Astrocyte (in vitro differentiated cells and primary cell): Measurements from ENCODE around the gene TNN. TPM values are rescaled to one million over a fixed set of nuclear protein-coding genes. Genes with fewer than 3 reads are reported as not detected.

ENCODE experiments used
- DNase-seq: peaks from one replicate; pipeline ENCODE4 v3.0.0-alpha.2; 2010; ENCODE audit warnings: low read depth
- FAIRE-seq: peaks from 2 replicates; lab custom pipeline; 2011; peaks lifted over from hg19 to GRCh38; lab: Jason Lieb, UNC
- H2AFZ ChIP-seq: 2 replicates; pipeline ENCODE4 v1.6.0; 2012; ENCODE audit warnings: low read depth, low read length, inconsistent platforms
- H3K27ac ChIP-seq: 2 replicates; pipeline ENCODE4 v1.5.1; 2011; ENCODE audit warnings: low read depth, low read length, inconsistent platforms
- H3K27me3 ChIP-seq: 2 replicates; pipeline ENCODE4 v1.6.0; 2011; ENCODE audit warnings: low read length, inconsistent platforms; ENCODE audit not compliant: insufficient read depth
- H3K36me3 ChIP-seq: 2 replicates; pipeline ENCODE4 v1.5.1; 2011; ENCODE audit warnings: low read length, inconsistent platforms; ENCODE audit not compliant: insufficient read depth
- H3K4me1 ChIP-seq: 2 replicates; pipeline ENCODE4 v1.5.1; 2011; ENCODE audit warnings: low read length, inconsistent platforms; ENCODE audit not compliant: insufficient read depth
- H3K4me2 ChIP-seq: 2 replicates; pipeline ENCODE4 v1.6.0; 2012; ENCODE audit warnings: low read length, inconsistent platforms
- H3K4me3 ChIP-seq: 2 replicates; pipeline ENCODE4 v1.5.1; 2011; ENCODE audit warnings: low read depth, mild to moderate bottlenecking, low read length, inconsistent platforms; ENCODE audit not compliant: insufficient read depth
- H3K79me2 ChIP-seq: 2 replicates; pipeline ENCODE4 v1.6.0; 2012; ENCODE audit warnings: mild to moderate bottlenecking, low read length, inconsistent platforms; ENCODE audit not compliant: insufficient read depth
- H3K9ac ChIP-seq: 2 replicates; pipeline ENCODE4 v1.6.0; 2012; ENCODE audit warnings: mild to moderate bottlenecking, low read length, inconsistent platforms
- H3K9me3 ChIP-seq: 2 replicates; pipeline ENCODE4 v1.5.1; 2012; ENCODE audit warnings: low read depth, mild to moderate bottlenecking, low read length, inconsistent platforms; ENCODE audit not compliant: insufficient read depth
- H4K20me1 ChIP-seq: 2 replicates; pipeline ENCODE4 v1.6.0; 2012; ENCODE audit warnings: low read length, inconsistent platforms; ENCODE audit not compliant: insufficient read depth
- H3K27ac Mint-ChIP-seq: one replicate; pipeline ENCODE4 v1.8.0; 2021; ENCODE audit warnings: mild to moderate bottlenecking, mixed read lengths; ENCODE audit not compliant: unreplicated experiment
- H3K27me3 Mint-ChIP-seq: one replicate; pipeline ENCODE4 v1.8.0; 2021; ENCODE audit warnings: low read depth, mixed read lengths; ENCODE audit not compliant: unreplicated experiment
- H3K36me3 Mint-ChIP-seq: one replicate; pipeline ENCODE4 v1.8.0; 2021; ENCODE audit warnings: low read depth, mixed read lengths; ENCODE audit not compliant: unreplicated experiment
- H3K4me1 Mint-ChIP-seq: one replicate; pipeline ENCODE4 v1.8.0; 2021; ENCODE audit warnings: low read depth, mixed read lengths; ENCODE audit not compliant: unreplicated experiment
- H3K4me3 Mint-ChIP-seq: one replicate; pipeline ENCODE4 v1.8.0; 2021; ENCODE audit warnings: mild to moderate bottlenecking, moderate library complexity, mixed read lengths; ENCODE audit not compliant: unreplicated experiment
- H3K9me3 Mint-ChIP-seq: one replicate; pipeline ENCODE4 v1.8.0; 2021; ENCODE audit warnings: mild to moderate bottlenecking, mixed read lengths; ENCODE audit not compliant: unreplicated experiment
- EZH2 ChIP-seq: IDR thresholded peaks from 2 replicates; pipeline ENCODE4 v1.6.1; 2012; ENCODE audit warnings: mild to moderate bottlenecking, low read length, inconsistent platforms; ENCODE audit not compliant: insufficient read depth
- total RNA-seq: library from RNA; stranded (reverse); gene quantifications from 2 replicates; pipeline ENCODE4 v1.2.1, GENCODE V29; 2021
- TF ChIP-seq, protein P1 (sequence below): IDR thresholded peaks from 2 replicates; pipeline ENCODE4 v1.5.1; 2011; ENCODE audit warnings: low read depth, mild to moderate bottlenecking, inconsistent platforms, low read length, moderate library complexity; ENCODE audit not compliant: insufficient read depth

Gene TNN
- total RNA-seq, 1 donor from 2014 or later, result 0.16 TPM

DNA sequence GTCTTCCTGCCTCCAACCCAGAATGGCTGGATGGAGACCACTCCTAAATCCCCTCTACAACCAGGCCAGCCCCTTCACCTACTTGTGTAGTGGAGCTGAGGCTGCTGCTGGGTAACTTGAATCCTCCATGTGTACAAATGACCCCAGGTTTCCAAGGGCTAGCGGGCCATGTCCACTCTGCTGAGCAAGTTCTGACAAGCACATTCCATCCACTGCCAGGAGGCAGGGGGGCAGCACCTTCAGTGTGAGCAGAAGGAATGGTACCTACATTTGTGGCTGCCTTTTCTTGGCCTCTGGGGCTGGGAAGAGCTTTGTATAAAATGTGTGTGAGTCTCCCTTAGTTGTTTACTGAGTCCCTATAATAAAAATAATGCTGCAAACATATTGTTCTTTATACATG, 110.4 kb downstream of the TNN start:
- Histone ChIP-seq H3K36me3 (no peaks in the 10 kb centered on the region), H4K20me1 (no peaks in the 10 kb centered on the region), H3K4me1 (no peaks in the 10 kb centered on the region), H3K4me2 (no peak overlapping the region), H3K9me3 (no peaks in the 10 kb centered on the region), H2AFZ (no peak overlapping the region), H3K9ac (no peak overlapping the region), H3K27me3 (no peaks in the 10 kb centered on the region), H3K79me2 (no peaks in the 10 kb centered on the region), H3K4me3 (no peak overlapping the region), H3K27ac (no peak overlapping the region)
- no peak for TF ChIP-seq EZH2
- TF ChIP-seq, protein P1, sequence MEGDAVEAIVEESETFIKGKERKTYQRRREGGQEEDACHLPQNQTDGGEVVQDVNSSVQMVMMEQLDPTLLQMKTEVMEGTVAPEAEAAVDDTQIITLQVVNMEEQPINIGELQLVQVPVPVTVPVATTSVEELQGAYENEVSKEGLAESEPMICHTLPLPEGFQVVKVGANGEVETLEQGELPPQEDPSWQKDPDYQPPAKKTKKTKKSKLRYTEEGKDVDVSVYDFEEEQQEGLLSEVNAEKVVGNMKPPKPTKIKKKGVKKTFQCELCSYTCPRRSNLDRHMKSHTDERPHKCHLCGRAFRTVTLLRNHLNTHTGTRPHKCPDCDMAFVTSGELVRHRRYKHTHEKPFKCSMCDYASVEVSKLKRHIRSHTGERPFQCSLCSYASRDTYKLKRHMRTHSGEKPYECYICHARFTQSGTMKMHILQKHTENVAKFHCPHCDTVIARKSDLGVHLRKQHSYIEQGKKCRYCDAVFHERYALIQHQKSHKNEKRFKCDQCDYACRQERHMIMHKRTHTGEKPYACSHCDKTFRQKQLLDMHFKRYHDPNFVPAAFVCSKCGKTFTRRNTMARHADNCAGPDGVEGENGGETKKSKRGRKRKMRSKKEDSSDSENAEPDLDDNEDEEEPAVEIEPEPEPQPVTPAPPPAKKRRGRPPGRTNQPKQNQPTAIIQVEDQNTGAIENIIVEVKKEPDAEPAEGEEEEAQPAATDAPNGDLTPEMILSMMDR, result no peak
- Mint-ChIP-seq H3K4me1 (no peaks in the 10 kb centered on the region), H3K27ac (no peak overlapping the region), H3K9me3 (no peaks in the 10 kb centered on the region), H3K4me3 (no peak overlapping the region), H3K36me3 (peaks cover 1% of the 10 kb centered on the region), H3K27me3 (peaks cover 4% of the 10 kb centered on the region)
- DNase-seq (no peak), FAIRE-seq (no peak)

DNA sequence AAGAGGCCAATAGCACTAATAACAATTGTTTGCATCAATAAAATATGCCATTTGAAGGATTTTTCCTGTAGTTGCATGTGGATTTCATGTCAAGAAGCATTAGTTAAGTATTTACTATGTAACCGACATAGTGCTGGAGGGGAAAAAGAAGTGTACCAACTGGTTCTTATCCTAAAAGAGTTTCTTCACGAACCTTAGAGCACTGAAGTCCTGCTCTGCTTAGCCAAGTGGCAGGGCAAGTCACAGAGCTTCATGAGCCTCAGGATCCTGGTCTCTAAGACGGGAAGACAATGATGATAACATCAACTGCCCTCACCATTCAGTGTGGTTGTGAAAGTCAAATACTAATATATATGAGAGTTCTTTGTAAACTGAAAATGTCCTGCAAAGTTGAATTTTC, 110.8 kb downstream of the TNN start:
- no peak for FAIRE-seq
- H3K36me3 Mint-ChIP-seq, result peaks cover 1% of the 10 kb centered on the region
- H3K27ac Mint-ChIP-seq, result no peak overlapping the region

More for the DNA sequence above, 110.8 kb downstream of the TNN start:
- H3K4me1 Mint-ChIP-seq, result no peaks in the 10 kb centered on the region
- Histone ChIP-seq H3K27me3 (no peaks in the 10 kb centered on the region), H3K9ac (no peak overlapping the region), H3K79me2 (no peaks in the 10 kb centered on the region), H4K20me1 (no peaks in the 10 kb centered on the region), H3K36me3 (no peaks in the 10 kb centered on the region), H3K4me1 (no peaks in the 10 kb centered on the region), H3K27ac (no peak overlapping the region), H2AFZ (no peak overlapping the region), H3K4me3 (no peak overlapping the region), H3K9me3 (no peaks in the 10 kb centered on the region), H3K4me2 (no peak overlapping the region)
- no peak overlapping the region for H3K4me3 Mint-ChIP-seq
- H3K27me3 Mint-ChIP-seq, result peaks cover 4% of the 10 kb centered on the region
- no peak for DNase-seq
- TF ChIP-seq, protein P1, result no peak
- TF ChIP-seq EZH2, result no peak
- H3K9me3 Mint-ChIP-seq, result no peaks in the 10 kb centered on the region
